H1 (cell line): ENCODE results near the gene MRPS14. TPM values are rescaled to one million over a fixed set of nuclear protein-coding genes. Genes with fewer than 3 reads are reported as not detected.

Experiments
- CTCF ChIA-PET: fragments of 300-600 bp; sonication (Branson Sonifier 250); formaldehyde crosslinking; loops from one replicate; lab custom pipeline; 2021; ENCODE audit not compliant: partially characterized antibody; lab: Charles Lee
- POLR2A ChIA-PET: fragments of 300-600 bp; sonication (Branson Sonifier 250); formaldehyde crosslinking; loops from one replicate; lab custom pipeline; 2021; ENCODE audit warnings: inconsistent platforms; ENCODE audit not compliant: partially characterized antibody; lab: Charles Lee
- DNase-seq, 2 experiments: peaks; one replicate each; pipeline versions ENCODE4 v3.0.0 to v3.0.0-alpha.2; 2010 to 2022; ENCODE audit warnings: low spot score in 2 of 2, low read depth in 1 of 2, mixed read lengths in 1 of 2
- FAIRE-seq: peaks from 2 replicates; lab custom pipeline; 2011; peaks lifted over from hg19 to GRCh38; lab: Jason Lieb, UNC
- H2AFZ ChIP-seq: 2 replicates; pipeline ENCODE4 v1.8.1; 2012; ENCODE audit warnings: low read length, inconsistent platforms
- H2AK5ac ChIP-seq: 2 replicates; pipeline ENCODE4 v1.6.1; 2013; ENCODE audit warnings: low read depth, low read length
- H2BK120ac ChIP-seq: replicated peaks from 2 replicates; pipeline ENCODE3; 2013; ENCODE audit warnings: low read depth, low read length, inconsistent platforms
- H2BK12ac ChIP-seq: 2 replicates; pipeline ENCODE4 v1.6.1; 2013; ENCODE audit warnings: low read depth, low read length
- H2BK15ac ChIP-seq: 2 replicates; pipeline ENCODE4 v1.6.1; 2013; ENCODE audit warnings: low read length
- H2BK20ac ChIP-seq: 2 replicates; pipeline ENCODE4 v1.6.1; 2013; ENCODE audit warnings: low read length
- H2BK5ac ChIP-seq: 2 replicates; pipeline ENCODE4 v1.6.1; 2013; ENCODE audit warnings: low read depth, low read length
- H3K14ac ChIP-seq: 2 replicates; pipeline ENCODE4 v1.6.1; 2013; ENCODE audit warnings: inconsistent platforms; ENCODE audit not compliant: insufficient read length
- H3K18ac ChIP-seq: 2 replicates; pipeline ENCODE4 v1.6.1; 2013; ENCODE audit warnings: low read length; ENCODE audit errors: extremely low read depth
- H3K23ac ChIP-seq: 2 replicates; pipeline ENCODE4 v1.6.1; 2013; ENCODE audit warnings: inconsistent platforms; ENCODE audit not compliant: insufficient read length
- H3K23me2 ChIP-seq: 2 replicates; pipeline ENCODE4 v1.6.1; 2013; ENCODE audit warnings: low read depth, low read length
- H3K27ac ChIP-seq: 2 replicates; pipeline ENCODE4 v1.6.1; 2011; ENCODE audit warnings: low read depth, low read length, inconsistent platforms
- H3K27me3 ChIP-seq, 4 experiments: replicated peaks in 1 of 4; 1 replicate in 1 of 4; 2 replicates in 3 of 4; pipeline versions ENCODE4 v1.6.1 to v1.8.1; 2011 to 2013; ENCODE audit warnings: low read length in 3 of 4, mild to moderate bottlenecking in 3 of 4, inconsistent platforms in 2 of 4, mixed read lengths in 2 of 4, moderate library complexity in 1 of 4; ENCODE audit not compliant: control insufficient read depth in 3 of 4, insufficient read depth in 3 of 4; ENCODE audit errors: extremely low read depth in 1 of 4
- H3K36me3 ChIP-seq, 4 experiments: 2 replicates each; pipeline versions ENCODE4 v1.6.1 to v1.8.1; 2011 to 2013; ENCODE audit warnings: mild to moderate bottlenecking in 4 of 4, low read length in 3 of 4, moderate library complexity in 2 of 4, control low read depth in 1 of 4, inconsistent platforms in 1 of 4; ENCODE audit not compliant: insufficient read depth in 4 of 4, control insufficient read depth in 2 of 4
- H3K4ac ChIP-seq: replicated peaks from 2 replicates; pipeline ENCODE3; 2013; ENCODE audit warnings: low read length, low read depth, mixed read lengths, inconsistent platforms; ENCODE audit not compliant: insufficient read length
- H3K4me1 ChIP-seq, 4 experiments: replicated peaks in 1 of 4; 1 replicate in 1 of 4; 2 replicates in 3 of 4; pipeline versions ENCODE4 v1.6.1 to v1.8.1; 2011 to 2013; ENCODE audit warnings: low read length in 3 of 4, inconsistent platforms in 2 of 4, mixed read lengths in 1 of 4; ENCODE audit not compliant: insufficient read depth in 4 of 4, control insufficient read depth in 3 of 4
- H3K4me2 ChIP-seq, 2 experiments: 2 replicates each; pipeline versions ENCODE4 v1.6.1 to v1.8.1; 2011 to 2013; ENCODE audit warnings: low read depth in 2 of 2, low read length in 2 of 2, control low read depth in 1 of 2, inconsistent platforms in 1 of 2, mild to moderate bottlenecking in 1 of 2; ENCODE audit not compliant: insufficient read depth in 1 of 2
- H3K4me3 ChIP-seq, 4 experiments: fragments of 200-600, 300-600 bp in 1 of 4; sonication (generic), shearing (Covaris generic), sonication (Bioruptor Twin) in 1 of 4; 2 replicates each; pipeline versions ENCODE4 v1.5.1 to v1.8.1; 2011 to 2016; ENCODE audit warnings: low read length in 4 of 4, low read depth in 3 of 4, control low read depth in 2 of 4, inconsistent platforms in 2 of 4, mild to moderate bottlenecking in 2 of 4, mixed read lengths in 1 of 4, moderate library complexity in 1 of 4; ENCODE audit not compliant: insufficient read depth in 2 of 4; ENCODE audit errors: extremely low read depth in 1 of 4
- H3K56ac ChIP-seq: replicated peaks from 2 replicates; pipeline ENCODE3; 2013; ENCODE audit warnings: low read depth, mild to moderate bottlenecking, mixed read lengths, low read length, inconsistent platforms; ENCODE audit not compliant: insufficient read length
- H3K79me1 ChIP-seq: 2 replicates; pipeline ENCODE4 v1.6.1; 2013; ENCODE audit warnings: low read depth, low read length, control low read depth
- H3K79me2 ChIP-seq, 2 experiments: 2 replicates each; pipeline versions ENCODE4 v1.6.1 to v1.8.1; 2012 to 2013; ENCODE audit warnings: low read length in 2 of 2, mild to moderate bottlenecking in 2 of 2, inconsistent platforms in 1 of 2; ENCODE audit not compliant: insufficient read depth in 2 of 2, control insufficient read depth in 1 of 2
- H3K9ac ChIP-seq, 4 experiments: replicated peaks in 1 of 4; 1 replicate in 1 of 4; 2 replicates in 3 of 4; pipeline versions ENCODE4 v1.6.1 to v1.8.1; 2011 to 2013; ENCODE audit warnings: low read depth in 3 of 4, low read length in 3 of 4, control low read depth in 2 of 4, mild to moderate bottlenecking in 2 of 4, moderate library complexity in 2 of 4, inconsistent platforms in 1 of 4; ENCODE audit errors: extremely low read depth in 1 of 4
- H3K9me3 ChIP-seq, 2 experiments: 2 replicates each; pipeline versions ENCODE4 v1.6.1 to v1.8.1; 2012 to 2013; ENCODE audit warnings: mild to moderate bottlenecking in 2 of 2, moderate library complexity in 2 of 2, control low read depth in 1 of 2, inconsistent platforms in 1 of 2, low read depth in 1 of 2, low read length in 1 of 2, mixed read lengths in 1 of 2; ENCODE audit not compliant: insufficient read depth in 2 of 2
- H4K20me1 ChIP-seq, 2 experiments: replicated peaks in 1 of 2; 2 replicates each; pipeline versions ENCODE3 to v1.8.1; 2011 to 2013; ENCODE audit warnings: inconsistent platforms in 2 of 2, low read length in 2 of 2, mild to moderate bottlenecking in 1 of 2; ENCODE audit not compliant: insufficient read depth in 2 of 2, control insufficient read depth in 1 of 2
- H4K5ac ChIP-seq: 2 replicates; pipeline ENCODE4 v1.6.1; 2013; ENCODE audit warnings: low read length, low read depth, mixed read lengths, inconsistent platforms; ENCODE audit not compliant: insufficient read length
- H4K8ac ChIP-seq: 2 replicates; pipeline ENCODE4 v1.8.0; 2013; ENCODE audit warnings: mild to moderate bottlenecking, moderate library complexity, low read length, inconsistent platforms; ENCODE audit not compliant: insufficient read depth; ENCODE audit errors: extremely low read depth
- H4K91ac ChIP-seq: replicated peaks from 2 replicates; pipeline ENCODE3; 2013; ENCODE audit warnings: low read length, mixed read lengths, inconsistent platforms; ENCODE audit not compliant: insufficient read length
- ATF2 ChIP-seq: IDR thresholded peaks from 2 replicates; pipeline ENCODE4 v1.6.1; 2012; ENCODE audit warnings: low read length, inconsistent platforms
- CHD1 ChIP-seq: IDR thresholded peaks from 2 replicates; pipeline ENCODE4 v1.6.1; 2012; ENCODE audit warnings: low read depth, low read length, improper control_type of control experiment
- HDAC2 ChIP-seq, 2 experiments: fragments of 300-600 bp in 1 of 2; sonication (generic) in 1 of 2; IDR thresholded peaks; 2 replicates each; pipeline ENCODE4 v1.6.1; 2011 to 2012; ENCODE audit warnings: low read depth in 2 of 2, low read length in 2 of 2, mild to moderate bottlenecking in 2 of 2, moderate library complexity in 2 of 2, borderline replicate concordance in 1 of 2, inconsistent platforms in 1 of 2
- POLR2AphosphoS5 ChIP-seq: IDR thresholded peaks from 2 replicates; pipeline ENCODE4 v1.6.1; 2011; ENCODE audit warnings: low read depth, low read length
- POU5F1 ChIP-seq: IDR thresholded peaks from 2 replicates; pipeline ENCODE4 v1.6.1; 2011; ENCODE audit warnings: low read depth, mild to moderate bottlenecking, low read length, moderate library complexity
- WGBS, 2 experiments: shearing (Covaris generic) in 1 of 2; methylation state at CpG; one replicate each; pipeline versions ENCODE4 v1.1.6 to v1.1.7; 2013 to 2015; ENCODE audit warnings: low lambda C conversion rate in 2 of 2, mixed read lengths in 2 of 2, inconsistent platforms in 1 of 2, low coverage in 1 of 2, missing lambda C conversion rate in 1 of 2; ENCODE audit not compliant: insufficient replicate concordance in 2 of 2, insufficient coverage in 1 of 2, insufficient read length in 1 of 2; ENCODE audit errors: extremely low coverage in 1 of 2, missing lambda C conversion rate in 1 of 2; 5-methylcytosine and 5-hydroxymethylcytosine counted together
- polyA plus RNA-seq, 7 experiments: library from polyadenylated mRNA; depleted of rRNA in 3 of 7; stranded (reverse) in 5 of 7; unstranded in 2 of 7; fragments of >200 nt in 5 of 7; fragments of 200-250 nt in 2 of 7; gene quantifications; 1 replicate in 5 of 7; 2 replicates in 1 of 7; 4 replicates in 1 of 7; pipeline versions ENCODE4 v1.2.1 to v1.2.3, GENCODE V29; 2011 to 2013; ENCODE audit warnings: missing spikeins in 2 of 7, mixed read lengths in 2 of 7
- total RNA-seq: library from RNA; stranded (reverse); fragmentation: NEBNext Ultra II Directional; extraction: Animal tissue kit (Norgen Biotek cat#: 25700); gene quantifications from 2 replicates; pipeline ENCODE4 v1.2.1, GENCODE V29; 2021
- TF ChIP-seq, protein P1 (sequence below): IDR thresholded peaks from 2 replicates; pipeline ENCODE4 v1.6.1; 2011; ENCODE audit warnings: low read length, improper control_type of control experiment
- TF ChIP-seq, protein P2 (sequence below): IDR thresholded peaks from 2 replicates; pipeline ENCODE4 v1.6.1; 2012; ENCODE audit warnings: inconsistent platforms

MRPS14 gene
- total and polyA plus RNA-seq, 2 of the 8 experiments (the other 6 are each of a cell fraction or from before 2014, with no cell fraction given): 27.5 to 38.7 TPM

DNA sequence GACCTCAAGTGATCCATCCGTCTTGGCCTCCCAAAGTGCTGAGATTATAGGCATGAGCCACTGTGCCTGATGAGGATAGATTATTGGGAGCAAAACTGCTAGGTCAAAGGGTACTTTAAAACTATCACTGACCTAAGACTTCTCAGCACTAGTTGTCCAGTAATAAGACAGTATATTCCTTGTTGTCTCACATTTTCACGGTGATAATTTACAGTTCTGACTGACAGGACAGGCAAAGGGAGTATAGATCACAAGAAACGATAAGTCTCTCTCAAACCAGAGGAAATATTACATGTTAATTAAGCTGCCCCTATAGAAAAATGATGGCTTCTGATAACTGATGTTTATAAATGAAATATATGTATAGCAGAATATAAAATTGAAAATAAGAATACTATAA is 3.7 kb downstream of the MRPS14 start:
- H2BK15ac ChIP-seq: no peak overlapping the region
- no peak overlapping the region for H3K4me2 ChIP-seq
- peaks cover 7% of the 10 kb centered on the region for H3K79me1 ChIP-seq
- peaks cover 0 to 23% of the 10 kb centered on the region in 2 experiments; a peak in 2 of 4 replicates for H3K79me2 ChIP-seq
- H2AK5ac ChIP-seq: no peak overlapping the region
- FAIRE-seq (no peak), DNase-seq (no peak)
- no peak overlapping the region for H3K56ac ChIP-seq
- no peak for TF ChIP-seq POU5F1
- TF ChIP-seq, protein P1, sequence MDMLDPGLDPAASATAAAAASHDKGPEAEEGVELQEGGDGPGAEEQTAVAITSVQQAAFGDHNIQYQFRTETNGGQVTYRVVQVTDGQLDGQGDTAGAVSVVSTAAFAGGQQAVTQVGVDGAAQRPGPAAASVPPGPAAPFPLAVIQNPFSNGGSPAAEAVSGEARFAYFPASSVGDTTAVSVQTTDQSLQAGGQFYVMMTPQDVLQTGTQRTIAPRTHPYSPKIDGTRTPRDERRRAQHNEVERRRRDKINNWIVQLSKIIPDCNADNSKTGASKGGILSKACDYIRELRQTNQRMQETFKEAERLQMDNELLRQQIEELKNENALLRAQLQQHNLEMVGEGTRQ: no peak
- TF ChIP-seq ATF2: no peak
- TF ChIP-seq CHD1: no peak
- no peak for TF ChIP-seq POLR2AphosphoS5
- TF ChIP-seq HDAC2 (IDR thresholded peaks at IDR 0.05; ENCODE audit: borderline replicate concordance in 1 of 2, low read depth in 2 of 2, low read length in 2 of 2): no peak
- TF ChIP-seq, protein P2, sequence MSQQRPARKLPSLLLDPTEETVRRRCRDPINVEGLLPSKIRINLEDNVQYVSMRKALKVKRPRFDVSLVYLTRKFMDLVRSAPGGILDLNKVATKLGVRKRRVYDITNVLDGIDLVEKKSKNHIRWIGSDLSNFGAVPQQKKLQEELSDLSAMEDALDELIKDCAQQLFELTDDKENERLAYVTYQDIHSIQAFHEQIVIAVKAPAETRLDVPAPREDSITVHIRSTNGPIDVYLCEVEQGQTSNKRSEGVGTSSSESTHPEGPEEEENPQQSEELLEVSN: no peak
- H3K14ac ChIP-seq: no peak overlapping the region
- no peak overlapping the region for H3K4ac ChIP-seq
- no peaks in the 10 kb centered on the region for H3K27me3 ChIP-seq
- H4K8ac ChIP-seq: no peak overlapping the region
- no peak overlapping the region for H2AFZ ChIP-seq
- no peak overlapping the region for H4K91ac ChIP-seq
- no peaks in the 10 kb centered on the region for H3K9me3 ChIP-seq
- H3K4me3 ChIP-seq: no peak overlapping the region
- H3K23me2 ChIP-seq: peaks cover 6% of the 10 kb centered on the region; the same call in 1 of the 2 replicates
- H2BK5ac ChIP-seq: no peak overlapping the region
- WGBS, 2 experiments: 85% methylated on average over 3 of the region's 3 CpGs; no CpG with 5 or more reads in 1 of the 2 experiments
- H4K20me1 ChIP-seq: peaks cover 0 to 1% of the 10 kb centered on the region in 2 experiments
- H3K23ac ChIP-seq: no peak overlapping the region
- POLR2A ChIA-PET: no interaction called here
- H3K27ac ChIP-seq: no peak overlapping the region
- H2BK120ac ChIP-seq: no peak overlapping the region
- H3K9ac ChIP-seq: no peak overlapping the region
- no peak overlapping the region for H2BK20ac ChIP-seq
- CTCF ChIA-PET: interaction anchor here (1.1 kb wide), 1 partner anchor 21 kb away, joined by 3 read pairs; no protein-coding TSS in a partner anchor
- no peak overlapping the region for H2BK12ac ChIP-seq
- no peak overlapping the region for H4K5ac ChIP-seq
- H3K4me1 ChIP-seq: no peaks in the 10 kb centered on the region
- H3K36me3 ChIP-seq: peaks cover 0 to 27% (median 8%) of the 10 kb centered on the region in 4 experiments; a peak in 6 of 8 replicates
- H3K18ac ChIP-seq: no peak overlapping the region
